Epithelial cell of prostate (primary cell): ENCODE data around the gene ZNF600.
"Not testable (repeated sequence)": the region's sequence is repeated elsewhere in the genome, so short reads cannot be mapped to it uniquely, and the experiment has no call there.

Source experiments
- DNase-seq: peaks from one replicate; pipeline ENCODE4 v3.0.0-alpha.2; 2011; ENCODE audit warnings: low read depth, low spot score
- H3K27ac ChIP-seq: fragments of 450-650 bp; 2 replicates; pipeline ENCODE4 v1.5.1; 2017; ENCODE audit warnings: mild to moderate bottlenecking

Gene ZNF600

DNA sequence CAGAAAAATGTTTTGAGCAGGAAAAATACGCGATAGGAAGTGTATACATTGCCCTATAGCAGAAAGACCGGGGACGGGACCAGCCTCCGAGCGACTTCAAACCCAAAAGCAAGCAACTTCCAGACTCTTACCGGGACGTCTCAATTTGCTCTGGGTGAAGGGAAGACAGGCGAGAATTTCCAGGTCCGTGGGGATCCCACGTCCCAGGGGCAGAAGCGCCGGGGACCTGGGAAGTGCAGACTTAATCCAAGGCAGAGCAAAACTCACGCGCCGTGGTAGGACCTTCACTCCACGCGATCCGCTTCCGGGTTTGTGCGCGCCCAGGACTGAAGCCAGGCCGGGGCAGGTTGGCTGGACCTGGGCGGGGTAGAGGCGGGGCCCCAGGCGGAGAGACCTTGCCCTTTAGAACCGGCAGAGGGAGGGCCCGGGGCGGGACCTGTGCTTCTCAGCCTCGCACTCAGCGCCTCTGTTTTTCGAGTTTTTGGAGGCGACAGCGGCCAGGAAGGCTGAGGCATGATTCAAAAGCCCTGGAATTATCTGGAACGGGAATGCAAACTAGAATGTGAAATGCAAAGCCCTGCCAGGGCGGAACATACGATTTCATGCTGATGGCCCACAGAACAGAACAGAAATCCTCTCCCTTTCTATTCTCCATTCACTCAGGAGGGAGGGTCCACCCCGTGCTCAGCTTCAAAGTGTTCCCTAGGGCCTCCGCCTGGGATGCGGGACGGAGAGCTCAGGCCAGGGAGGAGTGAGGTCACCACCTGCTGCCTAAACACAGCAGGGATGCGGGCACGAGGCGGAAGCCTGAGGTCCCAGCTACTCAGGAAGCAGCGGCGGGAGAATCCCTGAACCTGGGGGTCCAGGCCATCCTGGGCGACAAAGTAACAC is at the start of gene ZNF600:
Gene ZNF600 (minus strand): TSS at position 328 of the 891 bp plus-strand sequence. CDS start 7,903 bp downstream, outside the sequence.
- peak; percentile 20 for DNase-seq
- peak within 1 kb of the TSS; percentile 45 for H3K27ac ChIP-seq

DNA sequence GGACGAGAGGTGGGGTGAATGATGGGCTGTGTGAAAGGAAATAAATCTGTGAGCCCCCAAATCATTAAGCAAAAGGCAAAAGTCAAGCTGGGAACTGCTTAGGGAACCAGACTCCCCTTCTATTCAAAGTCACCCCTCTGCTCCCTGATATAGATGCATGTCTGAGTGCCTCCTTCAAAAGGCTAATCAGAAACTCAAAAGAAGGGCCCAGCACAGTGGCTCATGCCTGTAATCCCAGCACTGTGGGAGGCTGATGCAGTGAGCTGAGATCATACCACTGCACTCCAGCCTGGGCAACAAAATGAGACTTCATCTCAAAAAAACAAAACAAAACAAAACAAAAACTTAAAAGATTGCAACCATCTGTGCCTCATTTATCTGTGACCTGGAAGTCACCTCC is 47.7 kb upstream of the ZNF600 start:
- not testable (repeated sequence) for H3K27ac ChIP-seq, DNase-seq

DNA sequence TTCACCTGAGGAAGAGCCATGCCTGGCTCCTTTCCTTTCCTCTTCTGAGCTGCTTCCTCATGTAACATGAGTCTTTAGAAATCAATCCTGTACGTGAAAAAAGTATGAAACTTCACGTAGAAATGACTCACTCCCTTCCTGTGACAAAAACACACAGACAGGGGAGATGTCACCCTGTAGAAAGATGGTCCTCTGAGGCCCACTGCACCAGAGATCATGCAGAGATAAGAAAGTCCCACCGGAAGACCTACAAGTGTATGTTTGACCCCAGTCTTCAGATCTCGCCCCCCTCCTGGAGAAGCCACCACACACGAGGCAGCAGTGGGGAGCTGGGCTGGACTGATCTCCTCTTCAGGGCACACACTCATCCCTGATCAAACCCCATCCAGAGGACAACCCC is 47.0 kb upstream of the ZNF600 start:
- DNase-seq, H3K27ac ChIP-seq: not testable (repeated sequence)

DNA sequence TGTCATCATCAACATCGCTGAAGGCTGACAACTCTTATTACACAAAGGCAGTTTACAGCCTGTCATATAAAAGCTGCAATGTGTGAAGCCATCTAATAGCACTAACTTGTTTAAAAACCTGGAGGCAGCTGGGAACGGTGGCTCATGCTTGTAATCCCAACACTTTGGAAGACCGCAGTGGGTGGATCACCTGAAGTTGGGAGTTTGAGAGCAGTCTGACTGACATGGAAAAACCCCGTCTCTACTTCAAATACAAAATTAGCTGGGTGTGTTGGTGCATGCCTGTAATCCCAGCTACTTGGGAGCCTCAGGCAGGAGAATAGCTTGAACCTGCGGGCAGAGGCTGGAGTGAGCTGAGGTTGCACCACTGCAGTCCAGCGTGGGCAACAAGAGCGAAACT is 43.3 kb upstream of the ZNF600 start:
- not testable (repeated sequence) for DNase-seq

DNA sequence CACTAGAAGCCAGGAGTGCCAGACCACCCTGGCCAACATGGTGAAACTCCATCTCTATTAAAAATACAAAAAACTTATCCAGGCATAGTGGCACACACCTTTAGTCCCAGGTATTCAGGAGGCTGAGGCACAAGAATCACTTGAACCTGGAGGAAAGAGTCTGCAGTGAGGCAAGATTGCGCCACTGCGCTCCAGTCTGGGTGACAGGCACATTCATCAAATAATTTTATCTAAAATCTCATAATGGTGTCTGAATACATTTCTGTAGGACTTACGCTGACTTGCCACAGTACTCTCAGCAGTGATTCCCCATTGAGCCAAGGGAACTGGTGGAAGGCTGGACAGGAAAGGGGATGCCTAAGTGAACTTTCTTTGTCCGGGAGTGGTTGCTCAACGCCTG is 39.2 kb upstream of the ZNF600 start:
- no peak overlapping the region for H3K27ac ChIP-seq
- no peak for DNase-seq

More for the DNA sequence above, 43.3 kb upstream of the ZNF600 start:
- H3K27ac ChIP-seq: not testable (repeated sequence)

DNA sequence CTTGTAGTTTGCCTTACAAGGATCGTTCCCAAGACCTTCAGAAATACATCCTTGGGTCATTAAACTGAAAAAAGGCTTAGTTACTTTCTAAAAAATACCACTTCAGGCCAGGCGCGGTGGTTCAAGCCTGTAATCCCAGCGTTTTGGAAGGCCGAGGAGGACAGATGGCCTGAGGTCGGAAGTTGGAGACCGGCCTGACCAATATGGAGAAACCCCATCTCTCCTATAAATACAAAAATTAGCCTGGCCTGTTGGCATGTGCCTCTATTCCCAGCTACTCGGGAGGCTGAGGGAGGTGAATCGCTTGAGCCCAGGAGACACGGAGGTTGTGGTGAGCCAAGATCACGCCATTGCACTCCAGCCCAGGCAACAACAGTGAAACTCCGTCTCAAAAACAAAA is 37.1 kb upstream of the ZNF600 start:
- no peak for DNase-seq
- no peak overlapping the region for H3K27ac ChIP-seq

DNA sequence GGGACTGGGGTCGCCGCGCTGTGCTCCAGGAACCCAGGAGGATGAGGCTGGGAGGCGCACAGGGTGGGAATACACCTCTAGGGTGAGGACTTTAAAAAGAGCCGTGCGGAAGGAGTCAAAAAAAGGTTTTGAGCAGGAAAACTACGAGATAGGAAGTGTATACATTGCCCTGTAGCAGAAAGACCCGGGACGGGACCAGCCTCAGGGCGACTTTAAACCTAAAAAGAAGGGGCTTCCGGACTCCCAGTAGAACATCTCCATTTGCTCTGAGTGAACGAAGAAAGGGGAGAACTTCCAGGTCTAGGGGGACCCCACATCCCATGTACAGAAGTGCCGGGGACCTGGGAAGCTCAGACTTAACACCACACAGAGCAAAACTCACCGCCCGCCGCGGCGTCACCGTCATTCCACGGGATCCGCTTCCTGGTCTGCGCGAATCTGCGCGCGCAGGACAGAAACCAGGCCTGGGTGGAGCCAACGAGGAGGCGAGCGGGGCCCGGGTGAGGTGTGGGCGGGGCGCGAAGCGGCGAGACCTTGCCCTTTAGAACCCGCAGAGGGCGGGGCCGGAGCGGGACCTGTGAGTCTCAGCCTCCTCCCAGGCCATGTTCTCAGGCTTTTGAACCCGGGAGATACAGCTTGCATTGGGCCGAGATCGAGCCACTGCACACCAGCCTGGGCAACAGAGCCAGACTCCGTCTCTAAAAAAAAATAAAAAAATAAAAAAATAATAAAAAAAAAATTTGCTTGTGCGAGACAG is 34.8 kb upstream of the ZNF600 start, which contains the start of gene ZNF28:
Gene ZNF28 (minus strand): TSS at position 430 of the 757 bp plus-strand sequence. CDS start 3,675 bp downstream, outside the sequence.
- not testable (repeated sequence) for DNase-seq

DNA sequence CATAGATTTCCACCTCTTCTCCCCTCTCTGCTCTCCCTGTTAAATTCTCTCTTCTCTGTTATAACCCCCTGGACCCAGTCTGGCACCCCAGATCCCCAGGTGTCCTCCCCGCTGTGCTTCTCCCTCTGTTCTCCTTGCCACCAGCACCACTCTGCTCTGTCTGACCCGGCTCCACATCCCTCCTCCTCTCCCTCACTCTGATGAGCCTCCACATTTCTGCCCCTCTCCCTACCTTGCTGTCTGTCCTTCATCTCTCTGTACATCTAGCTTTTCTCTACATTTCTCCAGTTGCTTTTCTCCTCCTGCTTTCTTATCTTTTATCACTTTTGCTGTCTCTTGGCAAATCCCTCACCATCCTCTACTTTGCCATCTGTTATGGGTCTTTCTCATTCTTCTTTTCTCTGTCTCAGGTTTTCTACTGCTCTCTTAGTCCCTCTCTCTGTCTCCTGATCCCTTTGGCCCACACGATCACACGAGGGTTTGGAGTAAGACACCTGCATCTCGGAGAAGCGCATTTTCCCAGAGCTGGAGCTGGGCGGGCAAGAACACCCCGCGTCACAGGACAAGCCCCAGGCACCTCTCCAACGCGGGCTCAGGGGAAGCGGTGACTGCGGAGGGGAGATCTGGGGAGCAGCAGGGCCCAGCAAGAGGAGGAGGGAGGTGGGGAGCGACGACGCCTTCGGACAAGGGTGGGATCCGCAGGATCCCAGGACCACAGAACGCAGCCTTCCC is 34.0 kb upstream of the ZNF600 start:
- not testable (repeated sequence) for H3K27ac ChIP-seq, DNase-seq

More for the DNA sequence above, 34.8 kb upstream of the ZNF600 start, which contains the start of gene ZNF28:
- H3K27ac ChIP-seq: not testable (repeated sequence)

DNA sequence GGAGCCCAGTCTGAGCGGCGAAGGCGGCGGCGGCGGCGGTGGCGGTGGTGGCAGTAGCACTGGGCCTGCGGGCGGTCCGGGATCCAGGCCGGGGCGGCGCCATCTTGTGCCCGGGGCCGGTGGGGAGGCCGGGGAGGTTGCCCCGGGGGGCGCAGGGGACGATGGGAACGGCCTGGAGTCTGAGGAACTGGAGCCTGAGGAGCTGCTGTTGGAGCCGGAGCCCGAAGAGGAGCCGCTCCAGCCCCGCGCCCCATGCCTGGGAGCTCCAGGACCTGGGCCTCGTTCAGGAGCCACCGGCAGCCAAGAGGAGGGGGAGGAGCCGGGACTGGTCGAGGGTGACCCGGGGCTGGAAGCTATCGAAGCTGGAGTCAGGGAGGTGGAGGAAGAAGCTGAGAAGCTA is 23.2 kb upstream of the ZNF600 start:
- H3K27ac ChIP-seq: no peak overlapping the region
- no peak for DNase-seq

DNA sequence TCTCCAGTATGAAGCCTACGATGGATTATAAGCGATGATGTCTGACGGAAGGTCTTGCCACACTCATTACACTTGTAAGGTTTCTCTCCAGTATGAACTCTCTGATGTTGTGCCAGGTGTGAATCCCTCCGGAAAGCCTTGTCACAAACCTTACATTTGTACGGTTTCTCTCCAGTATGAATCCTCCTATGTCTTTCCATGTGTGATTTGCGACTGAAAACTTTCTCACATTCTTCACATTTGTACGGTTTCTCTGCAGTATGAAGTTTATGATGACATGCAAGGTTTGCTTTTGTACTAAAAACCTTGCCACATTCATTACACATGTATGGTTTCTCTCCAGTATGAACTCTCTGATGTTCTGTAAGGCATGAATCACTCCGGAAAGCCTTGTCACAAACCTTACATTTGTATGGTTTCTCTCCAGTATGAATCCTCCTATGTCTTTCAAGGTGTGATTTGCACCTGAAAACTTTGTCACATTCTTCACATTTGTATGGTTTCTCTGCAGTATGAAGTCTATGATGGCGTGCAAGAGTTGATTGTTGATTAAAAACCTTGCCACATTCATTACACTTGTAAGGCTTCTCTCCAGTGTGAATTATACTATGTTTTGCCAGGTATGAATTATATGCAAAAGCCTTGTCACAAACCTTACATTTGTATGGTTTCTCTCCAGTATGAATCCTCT is 13.5 kb upstream of the ZNF600 start:
- not testable (repeated sequence) for DNase-seq, H3K27ac ChIP-seq

DNA sequence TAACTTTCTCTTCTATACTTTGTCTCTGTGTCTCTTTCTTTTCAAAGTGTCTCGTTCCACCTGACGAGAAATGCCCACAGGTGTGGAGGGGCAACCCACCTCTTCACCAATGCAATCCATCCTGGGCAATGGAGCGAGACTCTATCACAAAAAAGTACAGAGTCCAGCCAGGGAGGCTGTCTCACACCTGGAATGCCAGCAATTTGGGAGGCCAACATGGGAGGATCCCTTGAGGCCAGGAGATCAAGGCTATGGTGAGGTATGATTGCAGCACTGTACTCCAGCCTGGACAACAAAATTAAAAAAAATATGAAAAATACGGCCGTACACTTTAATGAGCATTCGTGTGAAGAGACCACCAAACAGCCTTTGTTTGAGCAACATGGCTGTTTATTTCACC is 2.8 kb upstream of the ZNF600 start:
- no peak overlapping the region for H3K27ac ChIP-seq
- no peak for DNase-seq

DNA sequence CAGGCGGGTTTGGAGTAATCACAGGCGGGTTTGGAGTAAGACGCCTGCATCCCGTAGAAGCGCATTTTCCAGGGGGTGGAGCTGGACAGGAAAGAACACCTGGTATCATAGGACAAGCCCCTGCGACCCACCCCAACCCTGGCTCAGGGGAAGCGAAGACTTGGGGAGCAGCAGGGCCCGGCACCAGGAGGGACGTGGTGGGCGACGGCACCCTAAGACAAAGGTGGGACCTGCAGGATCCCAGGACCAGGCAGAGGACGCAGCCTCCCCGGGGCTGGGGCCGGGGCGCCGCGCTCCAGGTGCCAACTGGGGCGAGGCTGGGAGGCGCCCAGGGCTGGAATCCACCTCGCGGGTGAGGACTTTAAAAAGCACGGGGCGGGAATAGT is 520 bp downstream of the ZNF600 start:
- DNase-seq: no peak
- H3K27ac ChIP-seq: peak overlapping the region; percentile 45

DNA sequence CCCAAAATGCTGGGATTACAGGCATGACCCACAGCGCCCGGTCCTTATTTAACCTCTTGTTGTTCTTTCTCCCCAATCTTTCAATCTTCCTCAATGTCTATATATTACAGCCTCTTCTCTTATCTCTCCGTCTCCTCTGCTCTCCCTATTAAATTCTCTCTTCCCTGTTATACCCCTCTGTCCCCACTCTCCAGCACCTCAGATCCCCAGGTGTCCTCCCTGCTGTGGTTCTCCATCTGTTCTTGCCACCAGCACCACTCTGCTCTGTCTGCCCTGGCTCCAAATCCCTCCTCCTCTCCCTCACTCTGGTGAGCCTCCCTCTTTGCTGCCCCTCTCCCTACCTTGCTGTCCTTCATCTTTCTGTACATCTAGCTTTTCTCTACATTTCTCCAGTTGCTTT is 1.1 kb downstream of the ZNF600 start:
- DNase-seq: no peak
- H3K27ac ChIP-seq: no peak overlapping the region

DNA sequence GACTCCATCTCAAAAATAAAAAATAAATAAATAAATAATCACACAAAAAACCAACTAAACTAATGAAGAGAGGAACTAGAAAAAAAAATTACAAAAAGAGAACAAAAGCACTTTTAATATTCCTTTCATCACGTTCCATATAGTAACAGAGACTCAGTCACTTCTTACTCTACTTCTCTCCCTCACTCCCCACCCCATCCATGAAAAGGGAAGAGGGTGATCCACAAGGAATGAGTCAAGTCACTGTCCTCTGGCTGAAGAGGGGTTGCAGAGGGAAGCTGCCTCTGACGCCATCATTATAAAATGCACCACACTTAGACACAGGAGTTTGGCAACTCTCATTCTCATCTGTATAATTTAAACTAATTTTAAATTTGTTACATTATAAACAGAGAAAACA is 3.7 kb downstream of the ZNF600 start:
- H3K27ac ChIP-seq, DNase-seq: not testable (repeated sequence)

DNA sequence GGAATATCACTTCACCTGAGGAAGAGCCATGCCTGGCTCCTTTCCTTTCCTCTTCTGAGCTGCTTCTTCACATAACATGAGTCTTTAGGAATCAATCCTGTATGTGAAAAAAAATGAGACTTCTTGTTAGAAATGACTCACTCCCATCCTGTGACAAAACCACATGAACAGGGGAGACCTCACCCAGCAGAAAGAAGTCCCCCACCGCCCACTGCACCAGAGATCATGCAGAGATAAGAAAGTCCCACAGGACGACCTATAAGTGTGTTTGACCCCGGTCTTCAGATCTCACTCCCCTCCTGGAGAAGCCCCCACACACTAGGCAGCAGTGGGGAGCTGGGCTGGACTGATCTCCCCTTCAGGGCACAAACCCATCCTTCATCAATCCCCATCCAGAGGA is 7.8 kb downstream of the ZNF600 start:
- no peak overlapping the region for H3K27ac ChIP-seq
- DNase-seq: no peak

DNA sequence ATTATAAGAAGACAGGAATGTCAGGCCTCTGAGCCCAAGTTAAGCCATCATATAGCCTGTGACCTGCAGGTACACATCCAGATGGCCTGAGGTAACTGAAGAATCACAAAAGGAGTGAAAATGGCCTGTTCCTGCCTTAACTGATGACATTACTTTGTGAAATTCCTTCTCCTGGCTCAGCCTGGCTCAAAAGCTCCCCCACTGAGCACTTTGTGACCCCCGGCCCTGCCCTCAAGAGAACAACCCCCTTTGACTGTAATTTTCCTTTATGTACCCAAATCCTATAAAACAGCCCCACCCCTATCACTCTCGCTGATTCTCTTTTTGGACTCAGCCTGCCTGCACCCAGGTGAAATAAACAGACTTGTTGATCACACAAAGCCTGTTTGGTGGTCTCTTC is 30.1 kb downstream of the ZNF600 start:
- DNase-seq, H3K27ac ChIP-seq: not testable (repeated sequence)

DNA sequence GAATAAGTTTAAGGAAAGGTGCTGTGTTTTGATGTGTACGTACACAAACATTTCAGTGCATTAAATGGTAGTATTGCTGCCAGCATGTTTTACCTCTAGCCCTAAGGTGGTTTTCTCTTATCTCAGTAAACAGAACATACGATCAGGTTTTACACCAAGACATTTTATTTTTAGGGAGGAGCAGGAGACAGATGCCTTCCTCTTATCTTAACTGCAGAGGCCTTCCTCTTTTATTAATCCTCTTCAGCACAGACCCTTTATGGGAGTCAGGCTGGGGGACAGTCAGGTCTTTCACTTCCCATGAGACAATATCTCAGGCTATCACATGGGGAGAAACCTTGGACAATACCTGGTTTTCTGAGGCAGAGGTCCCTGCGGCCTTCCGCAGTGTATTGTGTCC is 36.8 kb downstream of the ZNF600 start:
- no peak for DNase-seq
- no peak overlapping the region for H3K27ac ChIP-seq

DNA sequence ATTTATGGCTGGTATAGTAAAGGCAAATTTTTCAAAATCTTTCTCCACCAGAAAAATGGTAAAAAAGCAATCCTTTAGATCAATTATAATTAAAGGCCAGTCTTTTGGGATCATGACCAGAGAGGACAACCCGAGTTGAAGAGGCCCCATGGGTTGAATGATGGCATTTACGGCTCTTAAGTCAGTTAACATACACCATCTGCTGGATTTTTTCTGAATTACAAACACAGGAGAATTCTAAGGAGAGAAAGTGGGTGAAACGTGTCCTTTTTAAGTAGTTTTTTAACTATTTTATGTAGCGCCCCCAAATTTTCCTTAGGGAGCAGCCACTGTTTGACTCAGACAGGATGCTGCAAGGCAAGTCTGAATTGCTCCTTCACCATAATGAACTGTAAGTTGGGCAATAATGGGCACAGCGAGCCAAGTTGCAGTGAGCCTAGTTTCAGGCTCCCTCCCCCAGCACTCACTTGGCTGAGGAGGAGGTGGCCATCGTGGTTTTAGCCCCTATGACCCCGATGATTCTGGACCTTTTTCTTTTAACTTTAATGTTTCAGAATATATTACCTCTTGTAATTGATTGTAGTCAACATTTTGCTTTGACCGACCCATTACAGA is 38.1 kb downstream of the ZNF600 start:
- no peak for DNase-seq

DNA sequence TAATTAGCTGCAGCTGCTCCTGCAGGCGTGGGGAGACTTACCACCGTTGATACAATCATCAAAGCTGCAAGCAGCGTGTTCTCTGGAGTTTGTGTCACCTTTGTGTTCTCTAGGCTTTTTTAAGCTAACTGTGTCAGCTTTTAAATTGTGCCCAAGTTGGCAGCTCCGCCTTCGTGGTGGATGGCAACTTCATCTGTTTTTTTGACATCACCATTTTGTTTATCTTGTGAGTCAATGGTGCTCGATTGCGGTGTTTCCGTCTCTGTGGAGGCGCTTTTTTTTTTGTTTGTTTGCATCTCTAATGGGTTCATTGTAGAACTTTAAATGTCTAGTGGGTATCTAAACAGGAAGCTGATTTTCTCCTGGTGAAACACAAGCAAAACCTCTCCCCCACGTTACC is 40.7 kb downstream of the ZNF600 start:
- not testable (repeated sequence) for H3K27ac ChIP-seq

More for the DNA sequence above, 38.1 kb downstream of the ZNF600 start:
- H3K27ac ChIP-seq: no peak overlapping the region

More for the DNA sequence above, 40.7 kb downstream of the ZNF600 start:
- not testable (repeated sequence) for DNase-seq
